ENCODE measurements around the gene HOXB13. TPM values are rescaled to one million over a fixed set of nuclear protein-coding genes. Genes with fewer than 3 reads are reported as not detected.

Gene HOXB13
- total RNA-seq, 6 experiments from 2014 or later: not detected

DNA sequence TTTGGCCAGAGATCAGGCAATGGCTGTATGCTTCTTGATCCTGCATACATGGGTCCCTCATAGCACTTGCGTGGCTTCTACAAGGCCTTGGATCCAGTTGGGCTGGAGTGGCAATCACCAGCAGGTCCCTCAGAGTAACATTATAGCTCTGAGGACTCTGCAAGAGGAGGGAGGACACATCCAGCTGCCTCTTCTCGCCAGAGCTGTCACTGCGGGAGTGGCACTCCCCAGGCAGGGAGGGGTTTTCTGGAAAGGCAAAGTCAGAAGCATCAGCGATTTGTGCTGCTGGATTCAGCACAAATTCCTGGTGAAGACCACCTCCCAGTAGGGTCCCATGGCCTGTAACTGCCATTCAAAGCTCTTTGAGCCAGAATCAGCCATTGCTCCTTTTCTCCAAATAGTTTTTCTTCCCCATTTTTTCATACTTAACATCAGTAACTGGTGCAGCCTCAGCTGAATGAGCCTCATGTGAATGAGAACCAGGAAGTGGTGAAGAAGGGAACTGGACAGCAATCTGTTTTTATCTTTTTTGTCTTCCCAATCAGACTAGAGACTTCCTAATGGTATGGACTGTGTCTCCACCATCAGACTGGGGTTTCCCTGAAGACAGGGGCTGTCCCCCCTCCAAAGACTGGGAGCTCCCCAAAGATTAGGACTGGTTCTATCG, 40.6 kb upstream of the HOXB13 start:
- ATAC-seq (peak in 1 of 4 donors; percentile 11), DNase-seq (no peak)
- Histone ChIP-seq H3K27me3 (no peaks in the 10 kb centered on the region), H3K4me3 (no peak overlapping the region), H3K27ac (no peak overlapping the region), H3K4me1 (no peaks in the 10 kb centered on the region), H3K9me3 (no peaks in the 10 kb centered on the region), H3K36me3 (no peaks in the 10 kb centered on the region)
- WGBS (ENCODE audit: insufficient coverage, low coverage, low lambda C conversion rate, missing lambda C conversion rate): 72% methylated on average over 2 of the region's 5 CpGs
- intact Hi-C loops (cut with DNase I): no loop called here
- TF ChIP-seq, protein P1, sequence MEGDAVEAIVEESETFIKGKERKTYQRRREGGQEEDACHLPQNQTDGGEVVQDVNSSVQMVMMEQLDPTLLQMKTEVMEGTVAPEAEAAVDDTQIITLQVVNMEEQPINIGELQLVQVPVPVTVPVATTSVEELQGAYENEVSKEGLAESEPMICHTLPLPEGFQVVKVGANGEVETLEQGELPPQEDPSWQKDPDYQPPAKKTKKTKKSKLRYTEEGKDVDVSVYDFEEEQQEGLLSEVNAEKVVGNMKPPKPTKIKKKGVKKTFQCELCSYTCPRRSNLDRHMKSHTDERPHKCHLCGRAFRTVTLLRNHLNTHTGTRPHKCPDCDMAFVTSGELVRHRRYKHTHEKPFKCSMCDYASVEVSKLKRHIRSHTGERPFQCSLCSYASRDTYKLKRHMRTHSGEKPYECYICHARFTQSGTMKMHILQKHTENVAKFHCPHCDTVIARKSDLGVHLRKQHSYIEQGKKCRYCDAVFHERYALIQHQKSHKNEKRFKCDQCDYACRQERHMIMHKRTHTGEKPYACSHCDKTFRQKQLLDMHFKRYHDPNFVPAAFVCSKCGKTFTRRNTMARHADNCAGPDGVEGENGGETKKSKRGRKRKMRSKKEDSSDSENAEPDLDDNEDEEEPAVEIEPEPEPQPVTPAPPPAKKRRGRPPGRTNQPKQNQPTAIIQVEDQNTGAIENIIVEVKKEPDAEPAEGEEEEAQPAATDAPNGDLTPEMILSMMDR (IDR thresholded peaks at IDR 0.05): no peak
- no peak for TF ChIP-seq POLR2A (IDR thresholded peaks at IDR 0.05)

DNA sequence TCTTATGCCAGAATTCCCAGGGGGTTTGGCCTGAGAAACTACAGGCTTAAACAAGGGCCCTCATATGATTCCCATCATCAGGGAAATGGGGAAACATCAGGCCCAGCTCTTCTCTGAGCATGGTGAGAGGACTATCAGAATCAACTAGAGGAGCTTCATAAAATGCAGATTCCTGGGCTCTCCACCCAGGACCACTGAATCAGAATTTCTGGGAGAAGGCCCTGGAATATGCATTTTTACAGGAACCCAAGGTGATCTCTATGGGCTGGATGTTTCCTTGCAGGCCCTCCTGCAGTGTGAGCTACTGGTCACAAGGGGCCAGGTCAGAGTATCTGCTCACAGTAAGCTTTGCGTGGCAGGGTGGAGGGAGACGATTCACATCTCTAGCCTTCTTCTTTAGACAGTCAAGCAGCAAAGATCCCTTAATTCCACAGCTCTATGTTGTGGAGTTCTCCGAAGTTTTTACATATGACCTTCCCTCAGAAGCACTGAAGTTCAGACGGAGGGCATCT, 38.8 kb upstream of the HOXB13 start:
- intact Hi-C loops (cut with DNase I): no loop called here
- Histone ChIP-seq H3K36me3 (no peaks in the 10 kb centered on the region), H3K4me1 (no peaks in the 10 kb centered on the region), H3K27ac (no peak overlapping the region), H3K9me3 (no peaks in the 10 kb centered on the region), H3K27me3 (no peaks in the 10 kb centered on the region), H3K4me3 (no peak overlapping the region)
- no peak for TF ChIP-seq POLR2A (IDR thresholded peaks at IDR 0.05)
- TF ChIP-seq, protein P1 (IDR thresholded peaks at IDR 0.05): no peak
- no peak for ATAC-seq
- no peak for DNase-seq
- 68% methylated on average over 4 of the region's 4 CpGs for WGBS (ENCODE audit: insufficient coverage, low coverage, low lambda C conversion rate, missing lambda C conversion rate)

DNA sequence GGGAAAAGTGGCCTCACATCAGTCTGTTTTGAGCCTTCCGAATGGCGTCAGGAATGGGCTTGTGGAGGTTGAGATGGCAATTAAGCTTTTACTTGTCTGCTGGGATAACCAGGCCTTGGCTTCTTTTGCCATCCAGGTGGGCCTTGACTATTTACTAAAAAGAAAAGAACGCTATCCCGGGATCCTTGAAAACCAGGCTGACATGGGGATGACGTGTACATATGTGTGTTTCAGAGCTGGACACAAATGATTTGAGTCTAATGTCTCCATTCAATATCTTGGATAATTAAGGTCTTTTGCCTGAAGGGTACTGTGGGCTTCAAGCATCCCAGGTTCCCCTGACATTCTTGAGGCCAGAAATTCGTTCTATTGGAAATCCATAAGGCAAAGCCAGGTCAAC, 32.6 kb upstream of the HOXB13 start:
- no peak for ATAC-seq
- Histone ChIP-seq H3K4me3 (no peak overlapping the region), H3K27ac (no peak overlapping the region), H3K27me3 (peaks cover 0 to 10% of the 10 kb centered on the region in 2 donors), H3K4me1 (no peaks in the 10 kb centered on the region), H3K36me3 (no peaks in the 10 kb centered on the region), H3K9me3 (no peaks in the 10 kb centered on the region)
- intact Hi-C loops (cut with DNase I): no loop called here
- WGBS (ENCODE audit: insufficient coverage, low coverage, low lambda C conversion rate, missing lambda C conversion rate): 67% methylated on average over 6 of the region's 6 CpGs
- no peak for DNase-seq
- TF ChIP-seq POLR2A (IDR thresholded peaks at IDR 0.05): no peak
- TF ChIP-seq, protein P1 (IDR thresholded peaks at IDR 0.05): no peak

DNA sequence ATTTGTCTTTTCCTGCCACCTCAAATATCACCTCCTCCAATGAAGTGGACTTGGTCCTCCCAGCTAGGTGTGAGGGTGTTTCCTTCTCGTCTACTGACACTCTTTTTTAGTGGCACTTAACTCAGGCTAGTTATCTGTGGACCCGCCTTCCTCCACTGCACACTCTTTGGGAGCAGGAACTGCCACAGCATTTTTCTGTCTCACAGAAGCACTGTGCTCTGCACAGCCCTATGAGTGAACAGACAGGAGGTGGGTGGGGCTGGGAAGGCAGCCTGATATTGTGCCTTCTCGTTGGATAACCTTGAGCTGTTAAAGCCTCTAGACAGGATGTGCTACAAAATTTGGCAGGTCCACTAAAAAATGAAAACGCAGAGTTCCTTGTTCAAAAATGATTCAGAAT, 31.9 kb upstream of the HOXB13 start:
- Histone ChIP-seq H3K4me3 (no peak overlapping the region), H3K27ac (no peak overlapping the region), H3K4me1 (no peaks in the 10 kb centered on the region), H3K27me3 (peaks cover 0 to 17% of the 10 kb centered on the region in 2 donors), H3K9me3 (no peaks in the 10 kb centered on the region), H3K36me3 (no peaks in the 10 kb centered on the region)
- TF ChIP-seq, protein P1 (IDR thresholded peaks at IDR 0.05): no peak
- TF ChIP-seq POLR2A (IDR thresholded peaks at IDR 0.05): no peak
- intact Hi-C loops (cut with DNase I): no loop called here
- ATAC-seq (peak; percentile 47 to 78 (median 62)), DNase-seq (no peak)
- 30% methylated on average over 4 of the region's 4 CpGs for WGBS (ENCODE audit: insufficient coverage, low coverage, low lambda C conversion rate, missing lambda C conversion rate)

All from right lobe of liver (tissue), 6 donors.